K562 (cell line): ENCODE results near the gene ZMAT2. TPM values are rescaled to one million over a fixed set of nuclear protein-coding genes. Genes with fewer than 3 reads are reported as not detected.

Experiments used
- ATAC-seq: fragments of 200-7000 bp; cut with Tn5 transposase; 3 replicates; pipeline ENCODE4 v1.9.1; 2020; ENCODE audit warnings: moderate library complexity
- BruUV-seq: library from RNA; stranded (reverse); fragments of 400-500 nt; replicated peaks from 2 replicates; lab custom pipeline; 2021; lab: Mats Ljungman, UMichigan
- CTCF ChIA-PET: fragments of 300-600 bp; formaldehyde crosslinking; extraction: SDS; loops from one replicate; lab custom pipeline; 2021; ENCODE audit warnings: low intra/inter-chr PET ratio; lab: Yijun Ruan, JAX
- POLR2A ChIA-PET: fragments of 300-600, 350-650 bp; sonication (Branson Sonifier 250); formaldehyde crosslinking; extraction: SDS; loops from one replicate; lab custom pipeline; 2021; ENCODE audit warnings: antibody characterized with exemption, inconsistent platforms; lab: Yijun Ruan, JAX
- DNase-seq, 4 experiments: peaks; one replicate each; pipeline versions ENCODE4 v3.0.0 to v3.0.0-alpha.2; 2011 to 2018; ENCODE audit warnings: low spot score in 3 of 4, mixed read lengths in 3 of 4; ENCODE audit errors: extremely low read depth in 1 of 4
- FAIRE-seq: peaks from 2 replicates; lab custom pipeline; 2011; peaks lifted over from hg19 to GRCh38; lab: Jason Lieb, UNC
- H2AFZ ChIP-seq: 2 replicates; pipeline ENCODE4 v1.6.0; 2011; ENCODE audit warnings: low read depth, low read length, control low read depth, inconsistent platforms
- H3K27ac ChIP-seq: fragments of 200-600 bp; 3 replicates; pipeline ENCODE4 v1.8.0; 2011; ENCODE audit warnings: low read depth, mild to moderate bottlenecking, control low read depth, inconsistent platforms, low read length, moderate library complexity, mixed read lengths; ENCODE audit errors: extremely low read depth
- H3K27me3 ChIP-seq, 2 experiments: fragments of 300-600 bp in 1 of 2; 2 replicates in 1 of 2; 3 replicates in 1 of 2; pipeline versions ENCODE4 v1.6.0 to v1.8.0; 2011; ENCODE audit warnings: inconsistent platforms in 2 of 2, low read length in 2 of 2, mild to moderate bottlenecking in 1 of 2, mixed read lengths in 1 of 2, moderate library complexity in 1 of 2; ENCODE audit not compliant: control insufficient read depth in 2 of 2, insufficient read depth in 2 of 2
- H3K36me3 ChIP-seq: fragments of 300-600 bp; 3 replicates; pipeline ENCODE4 v1.8.0; 2011; ENCODE audit warnings: mild to moderate bottlenecking, low read length, inconsistent platforms; ENCODE audit not compliant: control insufficient read depth, insufficient read depth
- H3K4me1 ChIP-seq, 2 experiments: fragments of 200-600 bp in 1 of 2; replicated peaks in 1 of 2; 2 replicates in 1 of 2; 3 replicates in 1 of 2; pipeline versions ENCODE4 v1.5.1 to v1.8.0; 2011; ENCODE audit warnings: inconsistent platforms in 2 of 2, low read length in 2 of 2, mild to moderate bottlenecking in 1 of 2, mixed read lengths in 1 of 2, moderate library complexity in 1 of 2; ENCODE audit not compliant: control insufficient read depth in 2 of 2, insufficient read depth in 2 of 2
- H3K4me2 ChIP-seq: 2 replicates; pipeline ENCODE4 v1.6.1; 2011; ENCODE audit warnings: low read length, control low read depth, inconsistent platforms, mixed read lengths; ENCODE audit not compliant: insufficient read depth
- H3K4me3 ChIP-seq: fragments of 200-600 bp; sonication (generic), shearing (Covaris generic); 2 replicates; pipeline ENCODE4 v1.5.1; 2016; ENCODE audit warnings: control low read depth, inconsistent platforms
- H3K79me2 ChIP-seq: fragments of 200-600 bp; 3 replicates; pipeline ENCODE4 v1.8.0; 2011; ENCODE audit warnings: low read length, inconsistent platforms; ENCODE audit not compliant: control insufficient read depth, insufficient read depth
- H3K9ac ChIP-seq, 2 experiments: 2 replicates each; pipeline versions ENCODE4 v1.6.0 to v1.6.1; 2011; ENCODE audit warnings: low read depth in 2 of 2, low read length in 2 of 2, control low read depth in 1 of 2, inconsistent platforms in 1 of 2, mild to moderate bottlenecking in 1 of 2, mixed read lengths in 1 of 2; ENCODE audit not compliant: insufficient read depth in 1 of 2
- H3K9me1 ChIP-seq: one replicate; pipeline ENCODE4 v1.6.0; 2011; ENCODE audit warnings: inconsistent platforms, mild to moderate bottlenecking, low read length, moderate library complexity; ENCODE audit not compliant: control insufficient read depth, insufficient read depth
- H3K9me3 ChIP-seq: replicated peaks from 2 replicates; pipeline ENCODE4 v1.5.1; 2011; ENCODE audit warnings: low read depth, low read length, inconsistent platforms; ENCODE audit not compliant: control insufficient read depth, insufficient read depth
- H4K20me1 ChIP-seq: replicated peaks from 2 replicates; pipeline ENCODE4 v1.6.1; 2011; ENCODE audit warnings: low read length, inconsistent platforms, mixed read lengths; ENCODE audit not compliant: control insufficient read depth, insufficient read depth
- BCOR ChIP-seq: fragments of 450-650 bp; IDR thresholded peaks from 2 replicates; pipeline ENCODE4 v1.6.1; 2016
- CEBPZ ChIP-seq: fragments of 150-350 bp; IDR thresholded peaks from 2 replicates; pipeline ENCODE4 v1.6.1; 2014; ENCODE audit warnings: low read depth, mild to moderate bottlenecking, low read length, borderline replicate concordance
- CREBBP ChIP-seq: IDR thresholded peaks from one replicate; pipeline ENCODE4 v1.6.1; 2012; ENCODE audit warnings: low read depth, mild to moderate bottlenecking, control low read depth, inconsistent platforms, low read length
- EP300 ChIP-seq: IDR thresholded peaks from 2 replicates; pipeline ENCODE4 v1.6.1; 2012; ENCODE audit warnings: low read length, improper control_type of control experiment
- HIVEP1 ChIP-seq: fragments of 250-450 bp; sonication (Bioruptor Pico); IDR thresholded peaks from 2 replicates; pipeline ENCODE4 v1.4.0; 2020; ENCODE audit warnings: mild to moderate bottlenecking
- MAX ChIP-seq: sonication (generic); formaldehyde crosslinking; IDR thresholded peaks from 2 replicates; pipeline ENCODE4 v1.9.0; 2022; ENCODE audit warnings: mild to moderate bottlenecking, missing genetic modification reagents
- MYNN ChIP-seq, 2 experiments: sonication (generic); formaldehyde crosslinking in 1 of 2; IDR thresholded peaks; 2 replicates each; pipeline versions ENCODE4 v1.5.0 to v1.6.1; 2016 to 2020; ENCODE audit warnings: antibody characterized with exemption in 1 of 2, missing genetic modification reagents in 1 of 2
- SMARCB1 ChIP-seq: IDR thresholded peaks from 2 replicates; pipeline ENCODE4 v1.6.1; 2011; ENCODE audit warnings: improper control_type of control experiment, low read depth; ENCODE audit not compliant: insufficient read length
- SRSF9 ChIP-seq: fragments of 200-400 bp; formaldehyde crosslinking; IDR thresholded peaks from 2 replicates; pipeline ENCODE4 v1.6.1; 2017; ENCODE audit warnings: low read depth, low read length, borderline replicate concordance
- WHSC1 ChIP-seq: IDR thresholded peaks from one replicate; pipeline ENCODE4 v1.6.1; 2012; ENCODE audit warnings: low read length, control low read depth, inconsistent platforms
- ZNF512 ChIP-seq: IDR thresholded peaks from 2 replicates; pipeline ENCODE4 v1.6.1; 2016; ENCODE audit warnings: missing genetic modification characterization, missing compliant biosample characterization
- WGBS: fragments of 100-300 bp; shearing (Covaris generic); methylation state at CpG from one replicate; pipeline ENCODE4 v1.1.6; 2016; ENCODE audit warnings: low coverage, mixed read lengths; ENCODE audit not compliant: insufficient coverage; ENCODE audit errors: missing lambda C conversion rate; 5-methylcytosine and 5-hydroxymethylcytosine counted together
- in situ Hi-C: fragments of 300-500 bp; cut with MboI; formaldehyde crosslinking; loops from 4 replicates; pipeline ENCODE4 v1.15.0; 2018; ENCODE audit warnings: inconsistent platforms, mixed read lengths
- intact Hi-C: fragments of 100-400 bp; cut with micrococcal nuclease; formaldehyde crosslinking; loops from 2 replicates; pipeline ENCODE4 v1.14.2; 2022
- polyA plus RNA-seq, 8 experiments: library from polyadenylated mRNA; depleted of rRNA in 4 of 8; stranded (reverse) in 5 of 8; unstranded in 3 of 8; fragments of >200 nt; fragmentation: Nextera tagmentation in 2 of 8; fragmentation: Illumina TruSeq in 1 of 8; extraction: Ambion mirVana in 2 of 8; extraction: Trizol in 1 of 8; gene quantifications; 2 replicates each; pipeline versions ENCODE4 v1.2.1 to v1.2.3, GENCODE V29; 2011 to 2014; ENCODE audit warnings: inconsistent platforms in 1 of 8, missing spikeins in 1 of 8
- total RNA-seq, 7 experiments: library from RNA; depleted of rRNA in 6 of 7; stranded (reverse); fragments of >200 nt in 6 of 7; fragmentation: Illumina TruSeq in 2 of 7; extraction: Trizol in 2 of 7; gene quantifications; 2 replicates each; pipeline versions ENCODE4 v1.2.1 to v1.2.3, GENCODE V29; 2011 to 2021; ENCODE audit warnings: low replicate concordance in 1 of 7

Gene ZMAT2
- total and polyA plus RNA-seq, 9 of the 15 experiments (the other 6 are each of a cell fraction or from before 2014, with no cell fraction given): 44.2 to 101 (median 69.2) TPM

GRCh38 chr5:140674629-140675028 lies 25.6 kb upstream of the ZMAT2 start:
- H3K9me3 ChIP-seq: no peaks in the 10 kb centered on the region
- no peaks in the 10 kb centered on the region for H3K9me1 ChIP-seq
- H3K4me2 ChIP-seq: no peak overlapping the region
- 96% methylated on average over 4 of the region's 4 CpGs for WGBS
- no peaks in the 10 kb centered on the region for H3K79me2 ChIP-seq
- ChIA-PET CTCF (no interaction called here), POLR2A (interaction anchor here (1.0 to 3.6 kb wide), 5 partner anchors 11 to 36 kb away, joined by 3 to 12 read pairs (median 4); partner anchors contain the start of genes HARS1, HARS2, IK and NDUFA2)
- intact Hi-C loops (no loop called here), in situ Hi-C loops (no loop called here)
- no peak overlapping the region for H3K4me3 ChIP-seq
- no peak for FAIRE-seq
- no TSS peak for BruUV-seq
- H3K4me1 ChIP-seq: peaks cover 10 to 16% of the 10 kb centered on the region in 2 experiments; a peak in 4 of 5 replicates
- DNase-seq: no peak
- no peak overlapping the region for H2AFZ ChIP-seq
- no peaks in the 10 kb centered on the region for H3K27me3 ChIP-seq
- H3K27ac ChIP-seq: no peak overlapping the region
- H3K9ac ChIP-seq: no peak overlapping the region
- no peak for ATAC-seq
- H4K20me1 ChIP-seq: no peaks in the 10 kb centered on the region
- peaks cover 85% of the 10 kb centered on the region for H3K36me3 ChIP-seq
- TF ChIP-seq MYNN (IDR thresholded peaks at IDR 0.05): 0 out of 2 replicates have a peak, but pooled peaks have one; percentile 13
- TF ChIP-seq MYNN (CRISPR knock-in tag; IDR thresholded peaks at IDR 0.05): no peak
- TF ChIP-seq CREBBP: no peak

GRCh38 chr5:140677947-140678346 lies 22.3 kb upstream of the ZMAT2 start:
- in situ Hi-C loops: no loop called here
- H3K9me1 ChIP-seq: no peaks in the 10 kb centered on the region
- no TSS peak for BruUV-seq
- H3K36me3 ChIP-seq: peaks cover 84% of the 10 kb centered on the region
- H3K4me2 ChIP-seq: no peak overlapping the region
- ChIA-PET POLR2A (interaction anchor here (0.5 to 2.8 kb wide), 4 partner anchors 11 to 104 kb away, joined by 3 to 19 read pairs (median 7); partner anchors contain the start of genes HARS1, HARS2 and ZMAT2), CTCF (no interaction called here)
- intact Hi-C loops: loop anchor here (2.0 kb wide), 1 partner anchor 33 kb away; no protein-coding TSS in a partner anchor
- ATAC-seq (no peak), FAIRE-seq (no peak), DNase-seq (no peak)
- H4K20me1 ChIP-seq: no peaks in the 10 kb centered on the region
- no peaks in the 10 kb centered on the region for H3K9me3 ChIP-seq
- no peaks in the 10 kb centered on the region for H3K27me3 ChIP-seq
- 100% methylated on average over 3 of the region's 3 CpGs for WGBS
- H3K4me3 ChIP-seq: no peak overlapping the region
- no peak overlapping the region for H2AFZ ChIP-seq
- H3K4me1 ChIP-seq: peaks cover 13 to 14% of the 10 kb centered on the region in 2 experiments; a peak in 4 of 5 replicates
- no peaks in the 10 kb centered on the region for H3K79me2 ChIP-seq
- H3K27ac ChIP-seq: no peak overlapping the region; the same call in 2 of the 3 replicates
- no peak overlapping the region for H3K9ac ChIP-seq
- TF ChIP-seq MAX (CRISPR knock-in tag) (no peak), CEBPZ (no peak), SMARCB1 (no peak), HIVEP1 (no peak), ZNF512 (tag) (no peak), EP300 (no peak), WHSC1 (no peak), BCOR (no peak), SRSF9 (no peak)
